Stimulated activated CD8-positive, alpha-beta memory T cell treated with anti-CD3 and anti-CD28 coated beads, Interleukin-7, amount 100 ng/mL, for 48 hours (primary cell): ENCODE measurements around the gene TUBAL3.
"Not testable (repeated sequence)": the region's sequence is repeated elsewhere in the genome, so short reads cannot be mapped to it uniquely, and the experiment has no call there.

ENCODE experiments used
- DNase-seq, 2 donors: peaks; one replicate each; pipeline ENCODE4 v3.0.0-alpha.2; 2020; ENCODE audit warnings: low read depth in 1 of 2; ENCODE audit errors: extremely low read depth in 1 of 2

Gene TUBAL3

GRCh38 chr10:5424751-5425150 is 20.1 kb upstream of the TUBAL3 start:
- DNase-seq, result no peak

- no peak for DNase-seq
Observed at GRCh38 chr10:5423771-5424170, 19.1 kb upstream of the TUBAL3 start.

DNA sequence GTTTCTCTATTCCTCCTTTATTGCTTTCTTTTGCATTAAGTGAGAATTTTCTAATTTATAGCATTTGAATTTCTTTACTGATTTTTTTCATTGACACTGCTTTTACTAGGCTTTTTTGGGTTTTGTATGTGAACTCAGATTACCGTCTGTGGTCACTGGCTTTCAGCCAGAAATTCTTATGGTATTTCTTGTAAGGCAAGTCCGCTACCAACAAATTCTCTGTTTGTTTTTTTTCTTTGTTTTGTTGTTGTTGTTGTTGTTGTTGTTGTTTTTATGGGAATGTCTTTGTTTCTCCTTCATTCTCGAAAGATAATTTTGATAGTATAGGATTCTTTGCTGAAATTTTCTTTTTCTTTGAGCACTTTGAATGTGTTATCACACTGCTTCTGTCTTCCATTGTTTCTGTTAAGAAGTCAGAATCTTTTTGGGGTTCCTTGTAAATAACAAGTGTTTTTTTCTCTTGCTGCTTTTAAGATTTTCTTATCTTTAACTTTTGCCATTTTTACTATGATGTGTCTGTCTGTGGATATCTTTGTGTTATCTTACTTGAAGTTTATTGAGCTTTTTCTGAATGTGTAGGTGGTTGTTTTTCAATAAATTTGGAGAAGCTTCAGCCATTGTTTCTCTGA is 15.0 kb upstream of the TUBAL3 start:
- no peak for DNase-seq

DNA sequence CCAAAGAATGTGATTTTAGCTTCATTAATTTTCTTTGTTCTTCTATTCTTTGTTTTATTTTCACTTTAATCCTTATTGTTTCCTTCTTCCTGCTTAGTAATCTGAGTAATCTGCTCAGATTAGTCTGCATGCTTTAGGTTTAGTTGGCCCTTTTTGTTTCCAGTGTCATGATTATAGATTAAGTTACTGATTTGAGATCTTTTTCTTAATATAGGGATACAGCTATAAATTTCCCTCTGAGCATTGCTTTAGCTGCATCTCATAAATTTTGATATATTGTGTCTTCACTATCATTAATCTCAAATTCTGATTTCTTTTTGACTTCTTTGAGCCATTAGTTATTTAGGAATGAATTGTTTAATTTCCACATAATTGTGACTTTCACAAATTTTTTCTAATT is 14.0 kb upstream of the TUBAL3 start:
- no peak for DNase-seq

DNA sequence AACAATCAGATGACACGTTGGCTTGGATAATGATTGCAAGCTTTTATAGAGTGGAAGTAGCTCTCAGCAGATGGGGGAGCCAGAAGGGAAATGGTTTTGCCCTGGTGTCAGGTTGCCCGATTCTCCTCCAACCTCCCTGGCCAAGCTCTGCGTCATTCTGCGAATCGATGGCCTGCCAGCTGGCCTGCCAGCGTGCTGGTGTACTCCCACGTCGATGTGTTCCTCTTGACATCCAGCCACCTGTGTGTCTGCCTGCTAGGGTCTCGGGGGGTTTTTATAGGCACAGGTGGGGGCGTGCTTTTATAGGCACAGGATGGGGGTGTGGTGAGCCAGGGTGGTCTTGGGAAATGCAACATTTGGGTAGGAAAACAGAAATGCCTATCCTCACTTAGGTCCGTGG is 12.4 kb upstream of the TUBAL3 start:
- DNase-seq, result no peak

- no peak for DNase-seq
Observed at GRCh38 chr10:5413012-5413938, 8.6 kb upstream of the TUBAL3 start.

- peak; percentile 53 to 61 for DNase-seq
Observed at GRCh38 chr10:5412277-5412941, 7.8 kb upstream of the TUBAL3 start, which contains the start of gene NET1. Gene NET1, plus strand, starts transcription at chr10:5412557. Its CDS starts 136 bp downstream, at chr10:5412693.

GRCh38 chr10:5411941-5412276 is 7.3 kb upstream of the TUBAL3 start:
- DNase-seq, result no peak

DNA sequence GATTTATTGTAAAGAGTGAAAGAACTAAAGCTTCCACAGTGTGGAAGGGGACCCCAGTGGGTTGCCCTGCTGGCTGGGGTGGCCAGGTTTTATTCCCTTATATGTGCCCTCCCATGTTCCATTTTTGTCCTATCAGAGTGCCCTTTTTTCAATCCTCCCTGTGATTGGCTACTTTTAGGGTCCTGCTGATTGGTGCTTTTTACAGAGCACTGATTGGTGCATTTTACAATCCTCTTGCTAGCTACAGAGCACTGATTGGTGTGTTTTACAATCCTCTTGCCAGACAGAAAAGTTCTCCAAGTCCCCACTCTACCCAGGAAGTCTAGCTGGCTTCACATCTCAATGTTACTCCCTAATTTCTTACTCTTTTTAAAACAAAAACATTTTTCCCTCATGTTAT is 6.2 kb upstream of the TUBAL3 start:
- DNase-seq, result not testable (repeated sequence)

DNA sequence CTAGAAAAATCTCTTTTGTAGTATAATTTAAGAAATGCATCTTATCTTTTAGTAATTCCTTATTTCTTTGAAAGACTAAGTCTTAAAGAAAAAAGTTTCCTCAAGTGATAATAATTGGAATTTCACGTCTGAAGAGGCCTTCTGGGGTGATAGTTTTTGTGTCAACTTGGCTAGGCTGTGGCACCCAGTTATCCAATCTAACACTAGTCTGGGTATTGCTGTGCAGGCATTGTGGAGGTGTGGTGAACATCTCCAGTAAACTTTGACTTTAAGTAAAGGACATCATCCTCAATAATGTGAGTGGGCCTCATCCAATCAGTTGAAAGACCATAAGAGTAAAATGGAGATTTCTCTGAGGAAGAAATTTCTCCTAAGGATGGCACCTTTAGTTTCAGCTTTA is 2.3 kb upstream of the TUBAL3 start:
- DNase-seq, result no peak

DNA sequence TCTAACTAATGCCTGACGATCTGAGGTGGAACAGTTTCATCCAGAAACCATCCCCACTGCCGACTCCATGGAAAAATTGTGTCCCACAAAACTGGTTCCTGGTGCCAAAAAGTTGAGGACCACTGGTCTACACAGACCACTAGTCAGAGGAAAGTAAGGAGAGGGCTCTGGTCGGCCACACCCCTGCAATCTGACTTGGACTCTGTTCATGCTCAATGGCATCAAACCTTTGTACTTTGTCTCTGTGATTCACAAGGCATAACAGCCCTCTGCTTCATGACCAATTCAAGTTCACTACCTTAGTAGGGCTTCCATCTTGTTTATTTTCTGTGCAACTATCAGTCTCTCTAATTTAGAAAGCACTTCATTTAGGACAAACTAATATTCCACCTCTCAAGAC is 1.8 kb downstream of the TUBAL3 start:
- no peak for DNase-seq

DNA sequence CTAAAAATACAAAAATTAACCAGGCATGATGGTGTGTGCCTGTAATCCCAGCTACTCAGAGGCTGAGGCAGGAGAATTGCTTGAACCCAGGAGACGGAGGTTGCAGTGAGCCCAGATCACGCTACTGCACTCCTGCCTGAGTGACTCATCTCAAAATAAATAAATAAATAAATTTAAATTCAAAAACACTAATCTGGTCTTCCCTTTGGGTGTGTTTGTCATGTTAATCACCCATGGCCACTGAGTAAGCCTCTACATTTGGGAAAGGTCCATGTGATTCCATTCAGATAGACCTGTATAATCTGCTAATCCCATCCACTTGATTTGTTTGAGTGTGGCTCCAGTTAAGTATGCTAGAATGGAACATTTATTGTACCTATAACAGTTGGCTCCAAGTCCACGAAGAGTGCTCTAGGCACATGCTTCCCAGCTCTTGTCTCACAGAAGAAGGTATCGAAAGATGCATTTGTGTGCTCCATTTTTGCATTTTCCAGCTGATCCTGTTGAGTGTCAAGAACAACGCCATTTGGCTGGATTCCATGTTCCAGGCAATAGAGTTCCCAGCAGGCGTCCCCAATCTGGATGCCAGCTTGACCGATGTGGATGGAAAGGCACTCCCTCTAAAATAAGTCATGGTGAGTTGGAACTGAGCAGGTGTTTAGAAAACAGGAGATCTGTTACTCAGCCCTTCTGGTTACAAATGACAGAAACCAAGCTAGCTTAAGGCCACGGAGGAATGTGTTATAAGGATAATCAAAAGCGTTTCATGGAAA is 4.0 kb downstream of the TUBAL3 start:
- DNase-seq, result no peak

- no peak for DNase-seq
Observed at GRCh38 chr10:5399332-5399731, 5.3 kb downstream of the TUBAL3 start.

- DNase-seq, result no peak
Observed at GRCh38 chr10:5396556-5397300, 7.9 kb downstream of the TUBAL3 start.

DNA sequence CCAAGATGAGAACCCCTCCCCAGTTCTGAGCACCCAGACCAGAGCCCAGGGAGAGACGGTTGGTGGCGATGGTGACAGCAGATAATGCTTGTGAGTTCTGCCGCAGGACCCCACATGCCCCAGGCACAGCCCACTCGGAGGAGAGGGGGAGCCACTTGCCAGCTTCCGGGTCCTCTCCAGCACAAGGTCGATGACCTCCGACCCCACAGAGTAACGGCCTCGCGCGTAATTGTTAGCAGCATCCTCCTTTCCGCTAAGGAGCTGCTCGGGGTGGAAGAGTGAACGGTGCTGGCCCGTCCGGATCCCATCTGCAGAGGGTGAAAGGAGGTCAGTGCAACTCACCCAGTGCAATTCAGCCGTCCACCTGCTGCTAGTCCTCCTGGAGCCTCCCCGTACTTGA is 9.5 kb downstream of the TUBAL3 start:
- DNase-seq, result no peak

- no peak for DNase-seq
Observed at GRCh38 chr10:5393529-5393928, 11.1 kb downstream of the TUBAL3 start.

- no peak for DNase-seq
Observed at GRCh38 chr10:5391790-5392189, 12.8 kb downstream of the TUBAL3 start.

- no peak for DNase-seq
Observed at GRCh38 chr10:5390607-5391205, 13.9 kb downstream of the TUBAL3 start.

- DNase-seq, result no peak
Observed at GRCh38 chr10:5387169-5387568, 17.5 kb downstream of the TUBAL3 start.

GRCh38 chr10:5385224-5385623 is 19.4 kb downstream of the TUBAL3 start:
- no peak for DNase-seq
